NK-92 treated with Interleukin-12 subunit alpha and Interleukin-12 subunit beta, amount 100 ng/mL, for 24 hours (cell line): Measurements from ENCODE around the gene UBAP2L.
"Not testable (repeated sequence)": the region's sequence is repeated elsewhere in the genome, so short reads cannot be mapped to it uniquely, and the experiment has no call there.

Experiments
- DNase-seq: peaks from one replicate; lab custom pipeline; 2025; lab: John Stamatoyannopoulos, UW

UBAP2L gene

DNA sequence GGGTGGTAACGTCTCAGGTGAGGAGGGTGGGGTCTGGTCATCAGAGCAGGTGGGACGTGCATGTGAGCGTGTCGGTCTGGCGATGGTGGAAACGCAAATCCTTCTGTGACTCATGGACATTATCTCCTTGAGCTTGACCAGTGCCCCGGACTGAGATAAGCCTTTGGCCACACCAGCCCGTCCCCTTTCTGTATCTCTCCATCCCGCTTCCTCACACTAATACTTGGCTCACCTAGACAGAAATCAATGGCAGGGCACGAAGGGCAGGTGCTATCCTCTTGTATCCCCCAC is 92.3 kb downstream of the UBAP2L start:
- DNase-seq = no peak

- DNase-seq = not testable (repeated sequence)
Observed at GRCh38 chr1:154314226-154314625, 93.5 kb downstream of the UBAP2L start.

GRCh38 chr1:154316704-154317103 is 95.9 kb downstream of the UBAP2L start:
- DNase-seq = no peak

DNA sequence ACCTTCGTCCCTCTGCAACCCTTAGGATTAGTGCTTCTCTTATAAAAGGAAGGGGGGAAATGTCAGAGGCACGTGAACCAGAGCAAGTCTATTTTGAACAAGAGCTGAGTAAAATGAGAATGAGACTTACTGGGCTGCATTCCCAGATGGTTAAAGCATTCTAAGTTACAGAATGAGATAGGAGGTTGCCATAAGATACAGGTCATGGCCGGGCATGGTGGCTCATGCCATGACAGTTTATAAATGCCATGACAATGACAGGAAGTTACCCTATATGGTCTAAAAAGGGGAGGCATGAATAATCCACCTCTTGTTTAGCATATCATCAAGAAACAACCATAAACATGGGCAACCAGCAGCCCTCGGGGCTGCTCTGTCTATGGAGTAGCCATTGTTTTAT is 97.6 kb downstream of the UBAP2L start:
- DNase-seq = no peak
